Activated CD8-positive, alpha-beta memory T cell treated with anti-CD3 and anti-CD28 coated beads, Interleukin-2, amount 50 U/mL, for 24 hours (primary cell): ENCODE results near the gene TCF19.

Experiments used
- DNase-seq: peaks from one replicate; pipeline ENCODE4 v3.0.0-alpha.2; 2020; ENCODE audit errors: extremely low read depth

Gene TCF19

DNA sequence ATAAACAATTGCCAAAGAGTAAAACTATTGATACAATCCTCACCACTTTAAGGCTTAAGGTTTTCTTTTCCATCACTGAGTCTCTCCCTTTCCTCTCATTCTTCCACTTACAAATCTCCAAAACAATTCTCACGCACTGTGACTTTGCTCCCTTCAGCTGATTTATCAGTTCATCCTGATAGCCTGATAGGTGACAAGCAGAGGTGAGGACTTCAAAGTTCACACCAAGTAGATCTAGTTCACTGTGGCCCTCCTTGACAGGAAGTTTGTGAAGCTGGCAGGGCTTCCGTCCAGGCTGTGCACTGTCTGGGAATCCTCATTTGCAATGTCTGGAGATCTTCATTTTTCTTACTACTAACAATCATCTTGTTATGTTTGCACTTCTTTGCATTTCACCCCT, 47.2 kb downstream of the TCF19 start:
- DNase-seq: no peak

DNA sequence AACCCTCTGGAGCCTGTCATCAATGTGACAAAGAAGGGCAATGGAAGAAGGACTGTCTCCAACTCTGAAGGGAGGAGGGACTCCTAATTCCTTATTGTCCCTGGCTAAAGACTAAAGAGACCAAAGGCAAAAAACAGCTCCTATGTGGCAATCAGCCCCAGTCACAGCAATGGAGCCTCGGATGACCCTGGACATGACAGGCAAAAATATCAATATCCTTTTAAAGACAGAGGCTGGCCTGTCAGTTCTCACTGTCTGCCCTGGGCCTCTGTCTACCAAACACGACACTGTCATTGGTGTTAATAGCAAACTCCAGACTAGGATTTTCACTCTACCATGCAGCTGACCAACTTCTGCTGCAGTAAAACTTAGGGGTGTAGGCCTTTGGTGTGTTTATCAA, 50.1 kb downstream of the TCF19 start:
- no peak for DNase-seq

DNA sequence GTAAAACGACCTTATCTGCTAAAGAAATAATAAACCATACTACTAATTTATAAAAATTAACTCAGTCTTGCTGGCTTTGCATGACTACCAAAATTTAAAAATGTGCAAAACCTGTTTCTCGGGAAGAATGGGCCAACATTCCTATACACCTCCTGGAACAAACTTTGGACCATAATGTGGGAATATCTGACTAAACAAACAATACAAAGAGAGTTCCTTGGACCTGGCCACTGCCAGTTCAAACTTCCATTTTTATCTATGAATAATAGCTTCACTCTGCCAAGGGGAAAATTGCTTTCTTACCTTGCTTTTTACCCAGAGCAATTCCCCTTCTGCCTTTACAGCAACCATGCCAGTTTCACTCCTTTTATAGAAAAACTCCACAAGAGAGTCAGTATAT, 50.7 kb downstream of the TCF19 start:
- DNase-seq: no peak

DNA sequence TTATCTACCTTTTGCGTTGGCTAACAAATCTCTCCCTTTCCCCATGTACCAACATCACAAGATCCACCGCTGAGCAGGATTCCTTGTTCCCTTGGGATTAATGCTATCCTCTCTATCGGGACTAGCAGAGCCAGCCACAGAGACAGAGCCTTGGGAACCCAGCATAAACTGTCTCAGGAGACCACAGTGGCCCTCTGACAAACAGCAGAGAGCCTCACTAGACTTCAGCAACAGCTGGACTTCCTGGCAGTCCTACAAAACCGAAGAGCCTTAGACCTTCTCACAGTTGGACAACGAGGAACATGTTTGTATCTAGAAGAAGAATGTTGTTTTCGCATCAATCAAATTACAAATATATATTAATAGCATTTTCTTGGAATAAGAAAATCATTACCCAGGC, 51.7 kb downstream of the TCF19 start:
- no peak for DNase-seq

DNA sequence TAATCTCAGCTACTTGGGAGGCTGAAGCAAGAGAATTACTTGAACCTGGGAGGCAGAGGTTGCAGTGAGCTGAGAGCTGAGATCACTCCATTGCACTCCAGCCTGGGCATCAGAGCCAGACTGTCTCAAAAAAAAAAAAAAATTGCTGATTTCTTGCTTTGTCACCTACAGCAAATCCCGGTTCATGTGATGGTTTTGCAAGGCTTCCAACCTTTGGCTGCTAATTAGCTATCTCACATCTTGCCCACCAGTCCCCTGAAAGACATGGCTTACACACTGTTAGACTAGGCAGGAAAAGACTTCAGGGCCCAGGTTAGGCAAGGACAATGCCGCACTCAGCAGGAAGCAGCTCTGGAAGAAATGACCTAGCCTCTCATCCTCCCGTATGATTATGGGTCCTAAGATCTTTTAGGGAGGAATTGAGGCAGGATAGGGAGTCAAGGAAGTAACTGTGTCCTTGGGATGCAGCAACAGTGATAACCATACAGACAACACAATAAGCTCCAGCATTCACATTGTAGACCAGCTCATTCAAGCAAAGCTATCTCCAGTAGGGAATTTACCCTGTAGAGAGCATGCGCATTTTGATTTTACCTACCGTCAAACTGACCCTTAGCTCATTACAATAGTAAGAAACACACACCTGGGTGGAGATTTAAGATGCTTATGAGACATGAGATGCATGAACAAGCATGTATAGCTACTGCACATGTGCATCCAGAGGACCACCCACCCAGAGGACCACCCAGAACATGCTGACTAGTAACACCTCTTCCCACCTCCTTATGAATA, 52.5 kb downstream of the TCF19 start:
- DNase-seq: no peak
